ENCODE data around the gene CNKSR3.

CNKSR3 gene

DNA sequence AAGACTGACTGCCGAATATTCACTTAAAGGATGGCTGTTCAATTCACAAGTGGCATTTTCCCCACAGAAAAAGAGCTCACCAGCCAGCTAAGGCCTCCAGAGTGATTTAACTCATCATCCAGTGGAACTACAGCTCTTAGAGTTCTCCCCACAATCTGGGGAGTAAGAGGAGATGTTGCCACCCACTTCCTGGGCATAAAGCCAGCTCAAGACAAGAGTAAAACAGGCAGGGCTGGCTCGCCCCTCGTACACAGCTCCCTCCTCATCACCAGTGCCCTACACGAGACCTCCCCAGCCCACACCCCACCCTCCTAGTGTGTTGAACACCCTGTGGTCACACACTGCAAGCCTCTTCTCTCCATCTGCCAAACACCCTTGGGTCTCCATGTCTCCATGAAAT is 106.7 kb downstream of the CNKSR3 start:
- TF ChIP-seq, protein P1, sequence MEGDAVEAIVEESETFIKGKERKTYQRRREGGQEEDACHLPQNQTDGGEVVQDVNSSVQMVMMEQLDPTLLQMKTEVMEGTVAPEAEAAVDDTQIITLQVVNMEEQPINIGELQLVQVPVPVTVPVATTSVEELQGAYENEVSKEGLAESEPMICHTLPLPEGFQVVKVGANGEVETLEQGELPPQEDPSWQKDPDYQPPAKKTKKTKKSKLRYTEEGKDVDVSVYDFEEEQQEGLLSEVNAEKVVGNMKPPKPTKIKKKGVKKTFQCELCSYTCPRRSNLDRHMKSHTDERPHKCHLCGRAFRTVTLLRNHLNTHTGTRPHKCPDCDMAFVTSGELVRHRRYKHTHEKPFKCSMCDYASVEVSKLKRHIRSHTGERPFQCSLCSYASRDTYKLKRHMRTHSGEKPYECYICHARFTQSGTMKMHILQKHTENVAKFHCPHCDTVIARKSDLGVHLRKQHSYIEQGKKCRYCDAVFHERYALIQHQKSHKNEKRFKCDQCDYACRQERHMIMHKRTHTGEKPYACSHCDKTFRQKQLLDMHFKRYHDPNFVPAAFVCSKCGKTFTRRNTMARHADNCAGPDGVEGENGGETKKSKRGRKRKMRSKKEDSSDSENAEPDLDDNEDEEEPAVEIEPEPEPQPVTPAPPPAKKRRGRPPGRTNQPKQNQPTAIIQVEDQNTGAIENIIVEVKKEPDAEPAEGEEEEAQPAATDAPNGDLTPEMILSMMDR (IDR thresholded peaks at IDR 0.05; ENCODE audit: control extremely low read depth, extremely low read depth, low read depth, missing control alignments) = no peak
- no peak for DNase-seq (ENCODE audit: extremely low spot score)
- POLR2A ChIA-PET = no interaction called here
- CTCF ChIA-PET = no interaction called here

DNA sequence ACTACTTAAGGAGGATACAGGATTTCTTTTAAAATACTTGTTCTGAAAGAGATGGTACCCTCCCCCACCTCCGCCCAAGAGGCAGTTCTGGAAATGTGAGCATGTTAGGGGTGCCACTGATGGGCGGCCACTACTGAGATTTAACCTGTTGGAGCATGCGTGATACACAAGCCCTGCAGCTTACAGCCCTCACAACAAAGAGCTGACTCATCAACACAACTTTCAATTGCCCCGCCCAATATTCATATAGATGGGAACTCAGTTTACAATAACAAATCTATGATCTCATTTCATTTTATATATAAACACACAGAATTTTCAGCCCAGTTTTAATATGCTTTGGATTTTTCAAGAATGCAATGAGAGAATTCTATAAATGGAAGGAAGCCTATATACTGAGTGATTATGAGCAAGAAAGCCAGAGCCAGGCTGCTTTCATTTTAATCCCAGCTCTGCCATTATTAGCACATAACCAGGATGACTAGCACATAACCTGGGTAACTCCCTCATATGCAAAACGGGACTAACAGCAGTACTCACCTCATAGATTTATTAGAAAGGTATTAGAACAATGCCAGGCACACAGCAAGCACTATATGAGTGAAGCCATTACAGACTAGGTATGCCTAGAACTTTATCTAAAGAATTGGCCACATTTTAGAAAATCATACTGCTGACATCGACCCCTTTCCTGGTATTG is 108.3 kb downstream of the CNKSR3 start:
- POLR2A ChIA-PET = no interaction called here
- CTCF ChIA-PET = no interaction called here
- TF ChIP-seq, protein P1 (IDR thresholded peaks at IDR 0.05; ENCODE audit: control extremely low read depth, extremely low read depth, low read depth, missing control alignments) = no peak
- DNase-seq (ENCODE audit: extremely low spot score) = no peak

DNA sequence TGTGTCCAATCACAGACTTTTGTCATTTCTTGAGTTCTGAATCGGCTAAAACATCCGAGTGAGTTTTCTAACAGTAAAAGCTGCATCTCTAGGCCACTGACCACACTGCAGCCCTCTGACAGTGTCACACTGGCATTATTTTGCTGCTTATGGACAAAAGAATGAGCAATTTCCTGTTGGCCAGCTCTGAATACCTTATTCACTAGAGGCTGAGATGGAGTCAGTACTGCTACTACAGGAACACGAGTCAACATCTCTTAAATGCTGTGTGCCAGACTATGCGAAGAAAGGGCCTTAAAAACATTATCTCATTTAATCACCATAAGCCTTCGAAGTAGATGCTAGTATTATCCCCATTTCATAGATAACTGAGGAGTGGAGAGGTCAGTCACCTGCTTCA is 111.4 kb downstream of the CNKSR3 start:
- TF ChIP-seq, protein P1 (IDR thresholded peaks at IDR 0.05; ENCODE audit: control extremely low read depth, extremely low read depth, low read depth, missing control alignments) = no peak
- DNase-seq (ENCODE audit: extremely low spot score) = no peak
- ChIA-PET CTCF (no interaction called here), POLR2A (no interaction called here)

DNA sequence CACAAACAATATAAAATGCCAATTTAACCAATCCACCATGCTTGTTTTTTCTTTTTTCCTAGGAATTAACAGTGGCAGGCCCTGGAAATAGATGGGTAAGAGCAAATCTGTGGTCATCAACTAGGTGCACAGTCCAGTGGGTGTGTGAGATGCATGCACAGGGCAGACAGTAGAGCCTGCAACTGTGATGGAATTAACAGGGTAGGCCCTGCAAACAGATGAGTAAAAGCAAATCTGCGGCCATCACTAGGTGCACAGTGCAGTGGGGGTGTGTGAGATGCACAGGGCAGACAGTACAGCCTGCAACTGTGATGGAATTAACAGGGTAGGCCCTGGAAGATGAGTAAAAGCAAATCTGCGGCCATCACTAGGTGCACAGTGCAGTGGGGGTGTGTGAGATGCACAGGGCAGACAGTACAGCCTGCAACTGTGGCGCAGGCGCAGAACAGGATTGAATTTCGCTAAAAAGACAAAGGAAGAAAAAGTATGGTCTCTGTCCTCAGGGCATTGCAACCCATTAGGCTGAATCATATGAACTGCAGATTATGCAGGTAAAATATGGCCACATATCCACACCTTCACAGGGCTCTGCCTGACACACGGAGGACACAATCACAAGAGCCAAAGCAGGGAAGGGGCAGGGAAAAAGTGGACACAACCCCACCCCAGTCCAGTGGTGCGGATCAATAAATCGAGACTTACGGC is 112.8 kb downstream of the CNKSR3 start:
- TF ChIP-seq, protein P1 (IDR thresholded peaks at IDR 0.05; ENCODE audit: control extremely low read depth, extremely low read depth, low read depth, missing control alignments) = no peak
- no peak for DNase-seq (ENCODE audit: extremely low spot score)
- CTCF ChIA-PET = interaction anchor here (0.8 kb wide), 1 partner anchor 19 kb away, joined by 4 read pairs; no protein-coding TSS in a partner anchor
- POLR2A ChIA-PET = no interaction called here

DNA sequence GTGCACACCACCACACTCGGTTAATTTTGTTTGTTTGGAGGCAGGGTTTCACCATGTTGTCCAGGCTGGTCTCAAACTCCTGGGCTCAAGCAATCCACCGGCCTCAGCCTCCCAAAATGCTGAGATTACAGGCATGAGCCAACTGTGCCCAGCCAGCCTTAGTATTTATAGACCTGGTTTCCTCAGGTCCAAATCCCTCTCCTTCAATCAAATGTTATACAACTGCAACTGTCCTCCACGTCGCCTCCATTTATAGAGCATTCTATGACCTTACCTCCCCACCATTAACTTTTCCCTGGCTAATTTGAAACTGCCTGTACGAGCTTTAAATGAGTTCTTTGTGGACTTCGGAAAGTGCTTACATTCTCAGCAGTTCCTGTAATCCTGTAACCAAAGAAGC is 114.6 kb downstream of the CNKSR3 start:
- ChIA-PET POLR2A (no interaction called here), CTCF (no interaction called here)
- TF ChIP-seq, protein P1 (IDR thresholded peaks at IDR 0.05; ENCODE audit: control extremely low read depth, extremely low read depth, low read depth, missing control alignments) = no peak
- no peak for DNase-seq (ENCODE audit: extremely low spot score)

DNA sequence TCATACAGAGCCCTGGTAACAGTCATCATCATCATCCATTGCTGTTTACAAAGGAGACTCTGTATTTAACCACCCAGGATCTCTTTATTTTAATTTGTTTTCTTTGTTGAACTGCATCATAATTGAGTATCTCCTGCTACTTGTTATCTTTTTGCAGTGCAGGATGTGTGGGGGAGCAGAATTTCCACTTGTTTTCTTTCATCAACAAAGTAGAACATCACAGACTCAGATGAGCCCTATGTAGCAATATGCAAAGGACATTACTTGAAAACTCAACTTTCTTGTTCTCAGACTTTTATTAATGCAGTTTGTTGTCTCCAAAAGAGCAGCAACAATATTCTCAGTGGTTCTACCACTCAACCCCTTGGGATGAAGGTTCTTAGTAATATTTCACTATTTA is 115.2 kb downstream of the CNKSR3 start:
- CTCF ChIA-PET = no interaction called here
- TF ChIP-seq, protein P1 (IDR thresholded peaks at IDR 0.05; ENCODE audit: control extremely low read depth, extremely low read depth, low read depth, missing control alignments) = no peak
- DNase-seq (ENCODE audit: extremely low spot score) = no peak
- POLR2A ChIA-PET = no interaction called here
